Measurements from ENCODE around the gene SH3YL1.

Gene SH3YL1, protein sequence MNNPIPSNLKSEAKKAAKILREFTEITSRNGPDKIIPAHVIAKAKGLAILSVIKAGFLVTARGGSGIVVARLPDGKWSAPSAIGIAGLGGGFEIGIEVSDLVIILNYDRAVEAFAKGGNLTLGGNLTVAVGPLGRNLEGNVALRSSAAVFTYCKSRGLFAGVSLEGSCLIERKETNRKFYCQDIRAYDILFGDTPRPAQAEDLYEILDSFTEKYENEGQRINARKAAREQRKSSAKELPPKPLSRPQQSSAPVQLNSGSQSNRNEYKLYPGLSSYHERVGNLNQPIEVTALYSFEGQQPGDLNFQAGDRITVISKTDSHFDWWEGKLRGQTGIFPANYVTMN

GRCh38 chr2:263774-264492 lies at the start of gene SH3YL1:
Gene SH3YL1, minus strand, starts transcription at chr2:264032. Its CDS starts 48 bp downstream, at chr2:263984.
- Mint-ChIP-seq H3K36me3 (peaks cover 23% of the 10 kb centered on the region), H3K4me3 (peak within 1 kb of the TSS; percentile 94), H3K27ac (peak within 1 kb of the TSS; percentile 95), H3K9me3 (peaks cover 2% of the 10 kb centered on the region), H3K27me3 (no peaks in the 10 kb centered on the region), H3K4me1 (peaks cover 24% of the 10 kb centered on the region)
- ATAC-seq = peak; percentile 64

DNA sequence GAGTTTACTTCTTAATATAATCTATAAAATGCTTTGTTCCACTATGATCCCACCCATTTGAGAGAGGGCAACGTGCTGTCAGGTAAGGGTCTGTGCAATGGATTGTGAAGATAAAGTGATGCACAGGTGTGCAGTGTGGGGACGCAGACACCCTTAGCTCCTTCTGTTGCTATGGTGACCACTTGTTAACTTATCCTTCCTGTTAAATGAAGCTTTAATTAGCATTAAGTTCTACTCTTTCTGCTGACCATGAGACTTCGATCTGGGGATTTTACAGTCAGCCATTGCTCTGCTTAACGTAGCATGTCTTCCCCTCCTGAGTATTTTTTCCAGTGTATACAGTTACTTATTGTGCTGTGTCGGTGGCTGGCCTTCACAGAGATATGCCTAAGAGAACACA lies 47.2 kb upstream of the SH3YL1 start:
- H3K4me1 Mint-ChIP-seq = peaks cover 8% of the 10 kb centered on the region
- no peak overlapping the region for H3K4me3 Mint-ChIP-seq
- no peaks in the 10 kb centered on the region for H3K36me3 Mint-ChIP-seq
- H3K27ac Mint-ChIP-seq = no peak overlapping the region
- H3K27me3 Mint-ChIP-seq = peaks cover 16% of the 10 kb centered on the region
- H3K9me3 Mint-ChIP-seq = no peaks in the 10 kb centered on the region
- no peak for ATAC-seq

DNA sequence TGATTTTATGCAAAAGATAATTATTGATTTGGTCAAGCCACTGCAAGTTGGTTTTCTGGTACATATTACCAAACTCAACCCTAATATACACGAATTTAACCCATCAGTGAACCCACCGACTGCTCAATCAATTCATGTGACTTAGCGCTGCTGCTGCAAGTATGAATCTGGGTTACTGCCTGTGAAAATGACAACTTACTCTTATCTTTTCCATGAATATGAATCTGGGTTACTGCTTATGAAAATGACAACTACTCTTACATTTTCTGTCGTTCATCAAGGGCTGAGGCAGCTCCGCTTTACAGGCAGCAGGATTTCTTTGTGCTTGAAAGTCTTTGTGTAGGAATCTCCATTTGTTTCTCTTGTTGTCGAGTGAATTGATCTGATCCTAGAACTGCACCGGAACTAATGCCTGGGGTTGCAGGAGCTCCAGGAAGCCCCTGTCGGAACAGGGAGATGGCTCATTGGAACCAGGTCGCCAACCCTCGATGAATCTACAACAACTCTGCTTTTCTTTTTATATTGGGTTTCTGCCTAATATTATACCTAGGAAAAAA lies 46.2 kb upstream of the SH3YL1 start:
- no peak for ATAC-seq
- Mint-ChIP-seq H3K36me3 (no peaks in the 10 kb centered on the region), H3K27me3 (peaks cover 21% of the 10 kb centered on the region), H3K9me3 (no peaks in the 10 kb centered on the region), H3K4me3 (no peak overlapping the region), H3K27ac (no peak overlapping the region), H3K4me1 (peaks cover 8% of the 10 kb centered on the region)

DNA sequence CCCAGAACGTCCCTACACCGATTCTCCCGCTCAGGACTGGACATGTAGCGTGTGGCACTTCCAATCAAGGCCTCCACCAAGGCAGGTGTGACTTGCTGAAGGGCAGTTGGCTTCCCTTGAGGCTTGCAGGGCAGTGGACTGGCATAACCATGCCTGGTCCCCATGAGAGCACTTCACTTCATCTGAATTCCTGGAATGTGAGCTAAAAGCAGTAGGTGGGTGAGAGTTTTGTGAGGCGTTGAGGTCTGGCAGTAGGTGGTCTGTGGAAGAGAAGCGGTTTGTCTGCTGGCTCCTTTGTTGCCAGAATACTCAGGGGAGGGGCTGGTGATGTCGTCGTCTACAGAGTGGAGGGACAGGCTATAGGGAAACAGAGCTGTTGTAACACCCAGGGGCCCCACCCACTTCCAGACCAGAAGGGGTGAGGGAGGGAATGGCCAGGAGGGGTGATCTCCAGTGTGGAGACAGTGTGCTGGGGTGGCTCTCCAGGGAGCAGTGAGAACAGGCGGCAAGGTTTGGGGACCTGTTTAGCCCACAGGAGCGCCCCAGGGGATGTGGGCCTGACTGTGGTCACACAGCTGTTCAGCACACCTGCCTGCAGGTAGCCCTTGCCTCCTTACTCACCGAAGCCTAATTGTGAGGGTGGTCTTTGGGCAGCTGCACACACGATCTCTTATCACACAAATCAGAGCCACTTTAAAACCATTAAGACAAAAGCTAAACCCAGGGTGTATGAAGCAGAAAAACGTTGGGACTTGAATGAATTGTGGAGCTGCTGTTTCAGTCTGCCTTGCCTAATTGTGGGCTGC lies 45.5 kb upstream of the SH3YL1 start:
- ATAC-seq = peak; percentile 60
- no peaks in the 10 kb centered on the region for H3K9me3 Mint-ChIP-seq
- peaks cover 21% of the 10 kb centered on the region for H3K27me3 Mint-ChIP-seq
- no peak overlapping the region for H3K27ac Mint-ChIP-seq
- no peak overlapping the region for H3K4me3 Mint-ChIP-seq
- H3K4me1 Mint-ChIP-seq = peaks cover 8% of the 10 kb centered on the region
- no peaks in the 10 kb centered on the region for H3K36me3 Mint-ChIP-seq

DNA sequence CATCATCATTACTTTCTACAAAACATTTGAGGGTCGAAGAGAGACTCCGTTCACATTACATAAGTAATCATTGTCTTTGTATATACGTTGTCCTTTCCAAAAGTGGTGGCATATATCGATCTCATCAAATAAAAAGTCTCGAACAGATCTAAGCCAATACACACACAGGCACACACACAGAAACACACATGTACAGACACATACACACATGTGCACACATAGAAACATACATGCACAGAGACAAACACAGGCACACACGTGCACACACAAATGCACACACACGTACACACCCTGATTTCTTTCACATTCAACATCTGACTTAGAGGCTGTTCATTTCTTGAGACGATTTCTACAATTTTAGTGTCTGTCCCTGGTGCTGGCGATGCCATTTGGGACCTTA lies 41.5 kb upstream of the SH3YL1 start:
- no peak for ATAC-seq
- no peak overlapping the region for H3K4me3 Mint-ChIP-seq

GRCh38 chr2:296354-296753 lies 32.5 kb upstream of the SH3YL1 start:
- ATAC-seq = peak; percentile 56
- H3K4me1 Mint-ChIP-seq = no peaks in the 10 kb centered on the region
- H3K27ac Mint-ChIP-seq = no peak overlapping the region
- peaks cover 6% of the 10 kb centered on the region for H3K9me3 Mint-ChIP-seq
- peaks cover 26% of the 10 kb centered on the region for H3K27me3 Mint-ChIP-seq
- no peaks in the 10 kb centered on the region for H3K36me3 Mint-ChIP-seq
- no peak overlapping the region for H3K4me3 Mint-ChIP-seq

More for the DNA sequence above, 41.5 kb upstream of the SH3YL1 start:
- Mint-ChIP-seq H3K27me3 (peaks cover 11% of the 10 kb centered on the region), H3K4me1 (peaks cover 8% of the 10 kb centered on the region), H3K36me3 (no peaks in the 10 kb centered on the region), H3K9me3 (peaks cover 7% of the 10 kb centered on the region), H3K27ac (no peak overlapping the region)

- Mint-ChIP-seq H3K36me3 (no peaks in the 10 kb centered on the region), H3K27ac (no peak overlapping the region), H3K4me3 (no peak overlapping the region), H3K4me1 (no peaks in the 10 kb centered on the region), H3K27me3 (peaks cover 26% of the 10 kb centered on the region), H3K9me3 (peaks cover 3% of the 10 kb centered on the region)
- ATAC-seq = no peak
Measured at GRCh38 chr2:295090-295489, 31.3 kb upstream of the SH3YL1 start.

- no peak for ATAC-seq
- H3K4me1 Mint-ChIP-seq = peaks cover 4% of the 10 kb centered on the region
Measured at GRCh38 chr2:290090-290722, 26.4 kb upstream of the SH3YL1 start.

DNA sequence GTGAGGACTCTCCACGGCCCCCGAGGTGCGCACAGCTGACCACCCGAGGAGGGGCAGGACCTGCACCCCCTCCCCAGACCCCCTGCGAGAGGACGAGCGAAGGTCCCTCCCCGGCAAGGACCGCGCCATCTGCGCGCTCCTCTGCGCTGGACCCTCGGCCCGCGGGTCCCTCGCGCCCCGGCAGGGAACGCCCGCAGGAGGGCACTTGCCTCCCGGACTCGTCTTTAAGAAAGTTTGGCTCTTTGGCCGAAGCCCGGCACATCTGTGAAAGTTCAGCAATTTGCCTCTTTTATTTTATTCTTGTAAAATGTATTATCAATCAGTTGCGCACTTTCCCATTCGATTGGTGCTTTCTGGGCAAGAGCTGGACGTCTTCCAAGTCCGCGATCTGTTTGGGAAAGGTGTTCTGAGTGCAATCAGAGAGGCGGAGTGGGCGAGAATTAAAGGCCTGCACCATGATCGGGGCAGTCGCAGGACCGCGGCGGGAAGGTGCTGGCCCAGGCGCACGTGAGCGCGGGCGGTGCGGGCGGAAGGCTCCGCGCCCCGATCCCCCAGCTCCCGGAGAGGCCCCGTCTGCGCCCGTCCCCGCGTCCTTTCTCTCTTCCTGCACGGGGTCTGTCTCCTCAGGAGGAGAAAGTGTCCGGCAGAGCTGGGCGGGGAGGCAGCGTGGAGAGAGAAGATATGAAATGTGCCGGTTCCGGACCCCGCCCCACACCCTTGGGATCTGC lies 25.7 kb upstream of the SH3YL1 start:
- Mint-ChIP-seq H3K36me3 (peaks cover 6% of the 10 kb centered on the region), H3K4me3 (peak overlapping the region; percentile 65), H3K9me3 (no peaks in the 10 kb centered on the region), H3K27ac (no peak overlapping the region), H3K4me1 (peaks cover 4% of the 10 kb centered on the region), H3K27me3 (peaks cover 24% of the 10 kb centered on the region)
- no peak for ATAC-seq

More at GRCh38 chr2:290090-290722, 26.4 kb upstream of the SH3YL1 start:
- peaks cover 6% of the 10 kb centered on the region for H3K36me3 Mint-ChIP-seq
- H3K4me3 Mint-ChIP-seq = peak overlapping the region; percentile 65
- H3K9me3 Mint-ChIP-seq = no peaks in the 10 kb centered on the region
- peaks cover 30% of the 10 kb centered on the region for H3K27me3 Mint-ChIP-seq
- no peak overlapping the region for H3K27ac Mint-ChIP-seq

DNA sequence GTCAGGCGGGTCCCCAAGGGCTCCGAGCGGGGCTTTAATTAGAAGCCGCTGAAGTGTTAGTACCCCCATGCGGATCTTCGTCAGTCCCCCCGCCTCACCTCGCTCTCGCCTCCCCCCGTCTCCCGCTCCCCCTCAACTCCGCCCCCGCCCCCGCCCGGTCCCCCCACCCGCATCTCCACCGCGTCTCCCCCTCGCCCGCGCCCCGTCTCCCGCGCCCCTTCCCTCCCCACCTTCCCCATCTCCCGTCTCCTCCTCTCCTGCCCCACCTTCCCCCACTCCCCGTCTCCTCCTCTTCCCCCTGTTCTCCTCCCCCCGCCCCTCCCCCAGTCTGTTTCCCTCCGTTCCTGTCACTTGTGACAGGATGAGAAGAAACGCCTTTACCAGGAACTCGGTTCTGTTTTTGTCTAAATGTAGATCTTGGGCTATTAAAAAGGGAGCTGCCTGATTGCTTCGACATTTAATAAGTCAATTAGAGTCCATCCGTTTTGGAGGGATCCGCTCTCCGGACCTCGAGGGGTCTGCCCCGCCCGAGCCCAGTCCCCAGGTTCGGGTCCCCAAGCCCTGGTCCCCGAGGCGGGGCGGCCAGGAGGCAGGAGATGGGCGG lies 25.0 kb upstream of the SH3YL1 start:
- no peak overlapping the region for H3K4me3 Mint-ChIP-seq

GRCh38 chr2:287911-288757 lies 24.3 kb upstream of the SH3YL1 start, which contains the start of gene ALKAL2:
Gene ALKAL2, minus strand, starts transcription at chr2:288091. Its CDS starts 256 bp downstream, at chr2:287835.
- peak; percentile 43 for ATAC-seq
- Mint-ChIP-seq H3K36me3 (peaks cover 6% of the 10 kb centered on the region), H3K27me3 (peaks cover 21% of the 10 kb centered on the region), H3K27ac (no peak within 1 kb of the TSS), H3K4me3 (peak within 1 kb of the TSS; percentile 31), H3K9me3 (no peaks in the 10 kb centered on the region), H3K4me1 (peaks cover 4% of the 10 kb centered on the region)

More for the DNA sequence above, 25.0 kb upstream of the SH3YL1 start:
- Mint-ChIP-seq H3K9me3 (no peaks in the 10 kb centered on the region), H3K4me1 (peaks cover 4% of the 10 kb centered on the region), H3K27ac (no peak overlapping the region), H3K36me3 (peaks cover 6% of the 10 kb centered on the region), H3K27me3 (peaks cover 21% of the 10 kb centered on the region)
- no peak for ATAC-seq

GRCh38 chr2:287471-287885 lies 23.6 kb upstream of the SH3YL1 start:
- Mint-ChIP-seq H3K4me3 (no peak overlapping the region), H3K27ac (no peak overlapping the region), H3K9me3 (no peaks in the 10 kb centered on the region), H3K27me3 (peaks cover 21% of the 10 kb centered on the region), H3K4me1 (peaks cover 4% of the 10 kb centered on the region), H3K36me3 (peaks cover 6% of the 10 kb centered on the region)
- ATAC-seq = peak; percentile 53

- peak overlapping the region; percentile 31 for H3K4me3 Mint-ChIP-seq
- no peaks in the 10 kb centered on the region for H3K9me3 Mint-ChIP-seq
Measured at GRCh38 chr2:286774-287392, 23.1 kb upstream of the SH3YL1 start.

More at GRCh38 chr2:286774-287392, 23.1 kb upstream of the SH3YL1 start:
- no peak for ATAC-seq
- peaks cover 11% of the 10 kb centered on the region for H3K36me3 Mint-ChIP-seq
- peaks cover 4% of the 10 kb centered on the region for H3K4me1 Mint-ChIP-seq
- no peak overlapping the region for H3K27ac Mint-ChIP-seq
- H3K27me3 Mint-ChIP-seq = peaks cover 21% of the 10 kb centered on the region

Data from stimulated activated memory B cell treated with anti-CD40 and anti-IgM and Interleukin-4, amounts not matched to agents 10 μg/mL and 1 μg/mL and 100 μg/mL, for 72 hours (primary cell).